BLaER1 treated with 17β-estradiol and CSF1 and Interleukin-3, amounts not matched to agents 10 nM and 100 nM (cell line): ENCODE results near the gene LRRC18.

Experiments
- H3K27ac ChIP-seq, 11 experiments: shearing (Covaris generic); formaldehyde crosslinking; 2 replicates each; pipeline ENCODE4 v1.8.1; 2022
- H3K27me3 ChIP-seq, 11 experiments: shearing (Covaris generic); formaldehyde crosslinking; 2 replicates each; pipeline ENCODE4 v1.8.1; 2022
- H3K36me3 ChIP-seq, 11 experiments: shearing (Covaris generic); formaldehyde crosslinking; 2 replicates each; pipeline ENCODE4 v1.8.1; 2022
- H3K4me1 ChIP-seq, 10 experiments: shearing (Covaris generic); formaldehyde crosslinking; 2 replicates each; pipeline ENCODE4 v1.8.1; 2022
- H3K4me2 ChIP-seq, 11 experiments: shearing (Covaris generic); formaldehyde crosslinking; 2 replicates each; pipeline ENCODE4 v1.8.1; 2022
- H3K4me3 ChIP-seq, 10 experiments: shearing (Covaris generic); formaldehyde crosslinking; 2 replicates each; pipeline ENCODE4 v1.8.1; 2022
- H3K9ac ChIP-seq, 11 experiments: shearing (Covaris generic); formaldehyde crosslinking; 2 replicates each; pipeline ENCODE4 v1.8.1; 2022
- H3K9me3 ChIP-seq, 11 experiments: shearing (Covaris generic); formaldehyde crosslinking; replicated peaks in 1 of 11; 2 replicates each; pipeline ENCODE4 v1.8.1; 2022
- H4K20me1 ChIP-seq, 11 experiments: shearing (Covaris generic); formaldehyde crosslinking; 2 replicates each; pipeline ENCODE4 v1.8.1; 2022
- Cebpa-rat ChIP-seq, 11 experiments: shearing (Covaris generic); IDR thresholded peaks; 2 replicates each; pipeline ENCODE4 v1.8.1; 2022

The LRRC18 gene

DNA sequence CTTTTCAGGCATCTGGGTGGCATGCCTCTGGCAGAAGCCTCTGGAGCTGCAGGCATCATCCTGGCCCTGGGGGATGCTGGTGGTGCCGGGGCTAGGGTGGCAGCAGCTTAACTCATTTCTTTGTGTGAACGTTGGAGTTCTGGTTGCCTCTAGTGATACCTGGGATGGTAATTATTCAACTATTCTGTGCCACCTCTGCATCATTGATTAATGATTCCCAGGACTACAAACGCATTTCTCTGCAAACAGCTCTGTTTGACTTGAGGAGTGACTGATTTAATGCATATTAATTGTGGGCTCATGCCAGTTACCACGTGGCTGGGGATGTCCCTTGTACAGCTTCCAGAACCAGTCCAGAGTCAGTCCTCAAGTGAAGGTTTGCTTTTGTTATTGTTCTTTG is 55.9 kb downstream of the LRRC18 start:
- Histone ChIP-seq H3K9ac (no peak overlapping the region), H3K4me1 (no peaks in the 10 kb centered on the region), H3K4me3 (no peak overlapping the region), H3K27me3 (no peaks in the 10 kb centered on the region), H3K27ac (no peak overlapping the region), H3K36me3 (peaks cover 0 to 61% (median 0%) of the 10 kb centered on the region in 11 experiments; a peak in 8 of 22 replicates), H4K20me1 (peaks cover 0 to 6% (median 0%) of the 10 kb centered on the region in 11 experiments; a peak in 1 of 22 replicates), H3K9me3 (no peaks in the 10 kb centered on the region), H3K4me2 (no peak overlapping the region)
- no peak for TF ChIP-seq Cebpa-rat (IDR thresholded peaks at IDR 0.05)

GRCh38 chr10:48882881-48883280 is 56.8 kb downstream of the LRRC18 start:
- Histone ChIP-seq H3K27me3 (no peaks in the 10 kb centered on the region), H3K36me3 (peaks cover 0 to 67% (median 0%) of the 10 kb centered on the region in 11 experiments; a peak in 12 of 22 replicates), H3K4me2 (no peak overlapping the region), H3K4me1 (no peaks in the 10 kb centered on the region), H3K27ac (no peak overlapping the region), H3K4me3 (no peak overlapping the region), H3K9me3 (no peaks in the 10 kb centered on the region), H3K9ac (no peak overlapping the region), H4K20me1 (peaks cover 0 to 6% (median 0%) of the 10 kb centered on the region in 11 experiments; a peak in 1 of 22 replicates)
- TF ChIP-seq Cebpa-rat (IDR thresholded peaks at IDR 0.05), result no peak

- Histone ChIP-seq H3K4me3 (no peak overlapping the region), H3K27ac (no peak overlapping the region), H3K9ac (no peak overlapping the region), H4K20me1 (peaks cover 0 to 6% (median 0%) of the 10 kb centered on the region in 11 experiments; a peak in 1 of 22 replicates), H3K4me2 (no peak overlapping the region), H3K4me1 (no peaks in the 10 kb centered on the region), H3K9me3 (no peaks in the 10 kb centered on the region), H3K27me3 (no peaks in the 10 kb centered on the region), H3K36me3 (peaks cover 0 to 73% (median 0%) of the 10 kb centered on the region in 11 experiments; a peak in 12 of 22 replicates)
- TF ChIP-seq Cebpa-rat (IDR thresholded peaks at IDR 0.05), result no peak
Measured at GRCh38 chr10:48881937-48882336, 57.7 kb downstream of the LRRC18 start.

GRCh38 chr10:48880016-48880705 is 59.5 kb downstream of the LRRC18 start:
- no peaks in the 10 kb centered on the region for H3K9me3 ChIP-seq
- TF ChIP-seq Cebpa-rat (IDR thresholded peaks at IDR 0.05), result no peak
- H3K27me3 ChIP-seq, result no peaks in the 10 kb centered on the region
- no peak overlapping the region for H3K27ac ChIP-seq
- no peaks in the 10 kb centered on the region for H3K4me1 ChIP-seq
- peaks cover 0 to 6% (median 0%) of the 10 kb centered on the region in 11 experiments; a peak in 2 of 22 replicates for H4K20me1 ChIP-seq
- peaks cover 0 to 79% (median 0%) of the 10 kb centered on the region in 11 experiments; a peak in 12 of 22 replicates for H3K36me3 ChIP-seq
- no peak overlapping the region for H3K9ac ChIP-seq
- H3K4me2 ChIP-seq, result no peak overlapping the region
- H3K4me3 ChIP-seq, result no peak overlapping the region

GRCh38 chr10:48879451-48879850 is 60.2 kb downstream of the LRRC18 start:
- no peak overlapping the region for H3K4me3 ChIP-seq
- no peak overlapping the region for H3K27ac ChIP-seq
- H3K9me3 ChIP-seq, result no peaks in the 10 kb centered on the region
- no peaks in the 10 kb centered on the region for H3K4me1 ChIP-seq
- H4K20me1 ChIP-seq, result peaks cover 0 to 4% (median 0%) of the 10 kb centered on the region in 11 experiments; a peak in 2 of 22 replicates
- no peaks in the 10 kb centered on the region for H3K27me3 ChIP-seq
- no peak for TF ChIP-seq Cebpa-rat (IDR thresholded peaks at IDR 0.05)
- H3K4me2 ChIP-seq, result no peak overlapping the region
- peaks cover 0 to 81% (median 0%) of the 10 kb centered on the region in 11 experiments; a peak in 12 of 22 replicates for H3K36me3 ChIP-seq
- no peak overlapping the region for H3K9ac ChIP-seq

DNA sequence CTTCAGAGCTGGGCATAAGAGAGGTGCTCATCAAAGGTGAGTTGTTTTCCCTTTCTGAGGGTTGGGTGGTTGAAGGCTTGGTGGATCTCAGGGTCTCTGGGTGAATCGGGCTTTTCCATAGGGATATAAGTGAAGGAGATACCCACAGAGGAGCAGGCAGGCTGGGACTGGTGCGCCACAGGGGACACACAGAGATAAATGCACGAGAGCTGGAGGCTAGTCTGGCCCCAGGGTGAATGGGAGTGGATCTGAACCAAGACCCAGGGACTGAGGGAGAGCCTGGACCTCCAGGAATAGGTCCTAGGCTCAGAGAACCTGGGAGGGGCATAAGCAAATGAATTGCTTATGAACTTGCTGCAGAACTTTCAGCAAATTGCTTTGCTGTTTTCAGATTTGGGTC is 61.5 kb downstream of the LRRC18 start:
- TF ChIP-seq Cebpa-rat (IDR thresholded peaks at IDR 0.05), result no peak
- Histone ChIP-seq H3K4me3 (no peak overlapping the region), H4K20me1 (peaks cover 0 to 4% (median 0%) of the 10 kb centered on the region in 11 experiments; a peak in 2 of 22 replicates), H3K4me1 (no peaks in the 10 kb centered on the region), H3K9ac (no peak overlapping the region), H3K27ac (no peak overlapping the region), H3K27me3 (no peaks in the 10 kb centered on the region), H3K9me3 (no peaks in the 10 kb centered on the region), H3K36me3 (peaks cover 0 to 83% (median 0%) of the 10 kb centered on the region in 11 experiments; a peak in 12 of 22 replicates), H3K4me2 (no peak overlapping the region)

GRCh38 chr10:48872234-48872633 is 67.4 kb downstream of the LRRC18 start:
- no peaks in the 10 kb centered on the region for H3K27me3 ChIP-seq

More at GRCh38 chr10:48872234-48872633, 67.4 kb downstream of the LRRC18 start:
- TF ChIP-seq Cebpa-rat (IDR thresholded peaks at IDR 0.05), result no peak
- Histone ChIP-seq H4K20me1 (peaks cover 0 to 4% (median 0%) of the 10 kb centered on the region in 11 experiments; a peak in 1 of 22 replicates), H3K9ac (no peak overlapping the region), H3K4me2 (no peak overlapping the region), H3K9me3 (0 out of 22 replicates have a peak, but pooled peaks cover 0 to 3% (median 0%) of the 10 kb centered on the region in 11 experiments), H3K27ac (no peak overlapping the region), H3K4me1 (peaks cover 0 to 4% (median 0%) of the 10 kb centered on the region in 10 experiments; a peak in 2 of 20 replicates), H3K4me3 (no peak overlapping the region), H3K36me3 (peaks cover 0 to 100% (median 5%) of the 10 kb centered on the region in 11 experiments; a peak in 11 of 22 replicates)
